Measurements from ENCODE around the gene DBN1.

GRCh38 chr5:177473443-177474001, at the start of gene DBN1:
- TF ChIP-seq POLR2A (IDR thresholded peaks at IDR 0.05; ENCODE audit: extremely low read depth, insufficient read length) (peak; percentile 22), CTCF (IDR thresholded peaks at IDR 0.05; ENCODE audit: low read depth, low read length) (no peak)
